GM12874 (cell line): Measurements from ENCODE around the gene SEMA4G.
A peak's percentile ranks its signal among the peaks of the same experiment; 100 is the strongest.

Source experiments
- TF ChIP-seq, protein P1 (sequence below): IDR thresholded peaks from 2 replicates; pipeline ENCODE4 v1.5.1; 2011; ENCODE audit warnings: low read depth, mild to moderate bottlenecking, control low read depth, low read length, moderate library complexity; ENCODE audit not compliant: insufficient read depth

SEMA4G gene, protein sequence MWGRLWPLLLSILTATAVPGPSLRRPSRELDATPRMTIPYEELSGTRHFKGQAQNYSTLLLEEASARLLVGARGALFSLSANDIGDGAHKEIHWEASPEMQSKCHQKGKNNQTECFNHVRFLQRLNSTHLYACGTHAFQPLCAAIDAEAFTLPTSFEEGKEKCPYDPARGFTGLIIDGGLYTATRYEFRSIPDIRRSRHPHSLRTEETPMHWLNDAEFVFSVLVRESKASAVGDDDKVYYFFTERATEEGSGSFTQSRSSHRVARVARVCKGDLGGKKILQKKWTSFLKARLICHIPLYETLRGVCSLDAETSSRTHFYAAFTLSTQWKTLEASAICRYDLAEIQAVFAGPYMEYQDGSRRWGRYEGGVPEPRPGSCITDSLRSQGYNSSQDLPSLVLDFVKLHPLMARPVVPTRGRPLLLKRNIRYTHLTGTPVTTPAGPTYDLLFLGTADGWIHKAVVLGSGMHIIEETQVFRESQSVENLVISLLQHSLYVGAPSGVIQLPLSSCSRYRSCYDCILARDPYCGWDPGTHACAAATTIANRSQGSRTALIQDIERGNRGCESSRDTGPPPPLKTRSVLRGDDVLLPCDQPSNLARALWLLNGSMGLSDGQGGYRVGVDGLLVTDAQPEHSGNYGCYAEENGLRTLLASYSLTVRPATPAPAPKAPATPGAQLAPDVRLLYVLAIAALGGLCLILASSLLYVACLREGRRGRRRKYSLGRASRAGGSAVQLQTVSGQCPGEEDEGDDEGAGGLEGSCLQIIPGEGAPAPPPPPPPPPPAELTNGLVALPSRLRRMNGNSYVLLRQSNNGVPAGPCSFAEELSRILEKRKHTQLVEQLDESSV

DNA sequence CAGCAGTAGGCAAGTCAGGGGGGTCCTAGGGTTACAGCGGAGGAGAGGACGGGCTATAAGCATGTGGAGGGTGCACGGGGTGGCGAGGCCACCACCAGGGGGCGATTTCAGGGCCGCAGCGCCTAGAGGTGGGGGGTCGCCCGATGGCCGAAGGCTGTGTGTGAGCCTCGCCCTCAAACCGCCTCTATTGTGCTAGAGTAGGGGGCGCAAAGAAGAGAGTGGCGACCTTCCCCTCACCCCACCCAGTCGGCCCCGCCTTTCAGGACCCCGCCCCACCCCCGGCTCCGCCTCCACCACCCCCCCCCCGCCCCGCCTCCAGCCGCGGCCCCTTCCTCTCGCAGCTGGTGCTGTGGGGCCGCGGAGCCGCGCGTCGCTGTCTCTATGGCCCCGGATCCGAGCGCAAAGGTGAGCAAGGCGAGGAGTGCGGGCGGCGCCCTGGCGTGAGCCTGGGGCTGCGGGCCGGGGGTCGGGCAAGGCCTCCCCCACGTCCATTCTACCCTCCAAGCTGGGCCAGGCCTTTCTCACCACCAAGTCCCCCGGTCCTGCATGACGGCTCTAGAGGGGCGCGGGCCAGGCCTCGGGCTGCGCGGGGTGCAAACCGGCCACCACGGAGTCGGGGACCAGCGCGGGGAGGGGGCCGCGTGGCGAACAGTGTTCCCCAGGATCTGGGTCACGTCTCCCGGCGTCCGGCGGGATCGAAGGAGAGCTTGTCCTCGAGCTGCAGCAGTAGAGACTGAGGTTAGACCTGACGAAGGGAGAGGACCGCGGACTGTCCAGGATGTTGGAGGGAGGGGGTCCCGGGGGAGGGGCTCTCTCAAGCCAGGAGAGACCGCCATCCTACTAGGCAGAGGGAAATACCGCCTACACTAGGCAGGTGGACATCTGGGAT, at the start of gene SEMA4G:
Gene SEMA4G (plus strand): TSS at position 318 of the 889 bp plus-strand sequence. CDS start 3,409 bp downstream, outside the sequence.
- TF ChIP-seq, protein P1, sequence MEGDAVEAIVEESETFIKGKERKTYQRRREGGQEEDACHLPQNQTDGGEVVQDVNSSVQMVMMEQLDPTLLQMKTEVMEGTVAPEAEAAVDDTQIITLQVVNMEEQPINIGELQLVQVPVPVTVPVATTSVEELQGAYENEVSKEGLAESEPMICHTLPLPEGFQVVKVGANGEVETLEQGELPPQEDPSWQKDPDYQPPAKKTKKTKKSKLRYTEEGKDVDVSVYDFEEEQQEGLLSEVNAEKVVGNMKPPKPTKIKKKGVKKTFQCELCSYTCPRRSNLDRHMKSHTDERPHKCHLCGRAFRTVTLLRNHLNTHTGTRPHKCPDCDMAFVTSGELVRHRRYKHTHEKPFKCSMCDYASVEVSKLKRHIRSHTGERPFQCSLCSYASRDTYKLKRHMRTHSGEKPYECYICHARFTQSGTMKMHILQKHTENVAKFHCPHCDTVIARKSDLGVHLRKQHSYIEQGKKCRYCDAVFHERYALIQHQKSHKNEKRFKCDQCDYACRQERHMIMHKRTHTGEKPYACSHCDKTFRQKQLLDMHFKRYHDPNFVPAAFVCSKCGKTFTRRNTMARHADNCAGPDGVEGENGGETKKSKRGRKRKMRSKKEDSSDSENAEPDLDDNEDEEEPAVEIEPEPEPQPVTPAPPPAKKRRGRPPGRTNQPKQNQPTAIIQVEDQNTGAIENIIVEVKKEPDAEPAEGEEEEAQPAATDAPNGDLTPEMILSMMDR, result peak; percentile 88

DNA sequence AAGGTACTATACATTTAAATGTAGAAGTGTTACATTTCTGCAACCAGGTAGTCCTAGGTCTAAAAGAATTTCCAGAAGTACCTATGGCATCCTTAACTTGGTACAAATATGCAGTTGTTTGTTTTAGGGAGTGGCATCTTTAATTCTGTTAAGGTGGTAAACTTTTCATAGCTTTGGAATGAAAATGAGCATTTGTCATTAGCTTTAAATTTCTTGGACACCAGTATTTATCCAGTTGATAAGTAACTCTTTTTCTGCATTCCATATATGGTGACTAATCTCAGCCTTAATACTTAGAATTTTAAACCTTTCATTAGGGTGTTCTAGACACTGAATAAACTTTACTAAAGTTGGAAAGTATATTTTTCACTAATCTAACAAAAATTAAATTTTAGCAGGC, 45.7 kb upstream of the SEMA4G start:
- TF ChIP-seq, protein P1, result no peak

DNA sequence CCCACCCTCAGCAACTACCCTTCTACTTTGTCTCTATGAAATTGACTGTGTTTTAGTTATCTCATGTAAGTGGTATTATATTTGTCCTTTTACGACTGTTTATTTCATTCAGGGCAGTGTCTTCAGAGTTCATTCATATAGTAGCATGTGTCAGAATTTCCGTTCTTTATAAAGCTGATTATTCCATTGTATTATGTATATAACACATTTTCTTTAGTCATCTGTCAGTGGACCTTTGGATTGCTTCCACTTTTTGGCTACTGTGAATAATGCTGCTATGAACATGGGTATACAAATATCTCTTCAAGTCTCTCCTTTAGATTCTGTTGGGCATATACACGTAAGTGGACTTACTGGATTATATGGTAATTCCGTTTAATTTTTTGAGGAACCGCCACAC, 42.0 kb upstream of the SEMA4G start:
- TF ChIP-seq, protein P1, result no peak

DNA sequence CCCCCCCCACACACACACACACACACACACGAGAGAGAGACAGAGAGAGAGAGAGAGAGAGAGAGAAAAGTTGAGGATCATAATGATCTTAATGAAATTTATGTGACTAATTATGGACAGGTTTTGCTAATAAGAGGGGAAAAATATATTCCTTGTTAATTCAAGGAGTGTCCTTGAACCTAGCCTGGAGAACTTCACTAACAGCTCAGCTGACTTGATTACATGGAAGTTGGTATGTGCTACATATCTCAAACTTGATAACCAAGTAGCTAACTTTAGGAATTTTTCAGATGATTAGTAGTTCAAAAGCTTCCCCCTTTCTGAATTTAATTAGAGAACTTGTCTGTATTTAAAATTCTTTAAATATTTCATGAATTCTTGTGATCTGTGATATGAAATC, 41.3 kb upstream of the SEMA4G start:
- TF ChIP-seq, protein P1, result no peak

DNA sequence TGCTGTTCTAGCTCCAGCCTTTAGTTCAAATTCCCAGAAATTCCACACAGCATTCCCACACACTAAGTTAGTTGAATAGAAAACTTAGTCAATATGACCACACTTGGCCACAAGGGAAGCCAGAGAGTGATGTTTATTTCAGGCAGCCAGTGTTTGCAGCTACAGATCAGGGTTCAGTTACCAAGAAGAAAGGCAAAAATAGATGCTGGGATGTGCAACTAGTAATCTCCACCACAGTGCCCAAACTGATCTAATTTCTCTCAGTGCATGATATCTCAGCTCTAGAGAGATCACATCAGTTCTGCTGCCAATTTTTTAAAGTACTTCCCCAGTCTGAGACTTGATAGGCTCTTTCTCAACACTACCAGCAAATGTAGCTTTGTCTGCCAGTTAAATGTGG, 38.9 kb upstream of the SEMA4G start:
- TF ChIP-seq, protein P1, result no peak

DNA sequence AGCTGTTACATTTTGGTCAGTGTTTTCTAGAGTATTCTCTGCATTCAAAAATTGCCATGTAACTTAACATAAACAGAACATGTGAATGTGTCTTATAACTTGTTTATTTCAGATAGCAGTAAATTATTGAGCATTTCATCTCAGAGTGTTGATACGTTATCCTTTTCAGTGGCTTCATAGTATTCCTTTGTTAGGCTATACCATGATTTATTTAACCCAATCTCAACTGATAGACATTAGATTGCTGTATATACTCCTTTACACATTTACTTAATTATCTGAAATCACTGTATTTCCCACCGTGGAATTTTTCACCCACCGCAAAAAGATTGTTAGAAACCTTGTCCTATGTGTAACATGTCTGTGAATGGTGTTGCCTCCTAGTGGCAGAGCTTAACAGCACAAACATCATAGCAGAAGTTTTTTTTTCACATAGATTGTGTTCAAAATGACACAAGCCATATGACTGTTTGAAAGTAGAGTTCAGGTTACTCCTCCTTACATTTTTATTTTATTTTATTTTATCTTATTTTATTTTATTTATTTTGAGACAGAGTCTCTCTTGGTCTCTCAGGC, 35.1 kb upstream of the SEMA4G start:
- TF ChIP-seq, protein P1, result peak; percentile 42; the same call in 1 of the 2 replicates
